ENCODE measurements around the gene GAGE13.
"Not testable (repeated sequence)": the region's sequence is repeated elsewhere in the genome, so short reads cannot be mapped to it uniquely, and the experiment has no call there.

GAGE13 gene

DNA sequence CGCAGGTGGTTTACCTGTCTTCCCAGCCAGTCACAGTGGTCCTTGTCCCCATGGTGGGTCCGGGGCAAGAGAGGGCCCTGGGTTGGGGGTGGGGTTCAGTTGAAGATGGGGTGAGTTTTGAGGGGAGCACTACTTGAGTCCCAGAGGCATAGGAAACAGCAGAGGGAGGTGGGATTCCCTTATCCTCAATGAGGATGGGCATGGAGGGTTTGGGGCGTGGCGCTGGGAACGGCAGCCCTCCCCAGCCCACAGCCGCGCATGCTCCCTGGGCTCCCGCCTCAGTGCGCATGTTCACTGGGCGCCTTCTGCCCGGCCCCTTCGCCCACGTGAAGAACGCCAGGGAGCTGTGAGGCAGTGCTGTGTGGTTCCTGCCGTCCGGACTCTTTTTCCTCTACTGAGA, at the start of gene GAGE13:
Gene GAGE13, plus strand, starts transcription at position 301 of the 400 bp plus-strand sequence. CDS start 1,156 bp downstream, outside the sequence.
- not testable (repeated sequence) for H2AFZ ChIP-seq (ENCODE audit: low read length, unreplicated experiment); H3K4me1 ChIP-seq (ENCODE audit: control insufficient read depth, insufficient read depth, low read length, unreplicated experiment); H3K79me2 ChIP-seq (ENCODE audit: control insufficient read depth, insufficient read depth, low read length, unreplicated experiment); H3K4me3 ChIP-seq (ENCODE audit: low read depth, low read length); H3K27me3 ChIP-seq (ENCODE audit: insufficient read depth, low read length); H3K27ac ChIP-seq (ENCODE audit: low read depth, low read length); H3K36me3 ChIP-seq (ENCODE audit: insufficient read depth, low read length)

DNA sequence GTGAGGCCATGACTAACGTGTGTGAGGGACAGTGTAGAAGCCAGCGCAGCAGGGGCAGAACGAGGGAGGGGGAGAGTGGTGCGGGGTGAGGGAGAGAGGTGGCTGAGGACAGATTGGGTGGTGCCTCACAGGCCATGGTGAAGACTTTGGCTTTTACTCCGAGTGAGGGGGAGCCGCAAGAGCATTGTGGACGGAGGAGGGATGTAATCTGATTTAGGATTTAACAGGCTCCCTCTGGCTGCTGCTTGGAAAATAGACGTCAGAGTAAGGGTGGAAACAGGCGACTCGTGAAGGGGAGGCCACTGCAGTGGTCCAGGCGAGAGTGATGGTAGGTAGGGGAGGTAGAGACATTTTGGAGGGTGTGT, 48.8 kb upstream of the GAGE13 start:
- Histone ChIP-seq H3K4me1 (ENCODE audit: control insufficient read depth, insufficient read depth, low read length, unreplicated experiment) (no peaks in the 10 kb centered on the region), H2AFZ (ENCODE audit: low read length, unreplicated experiment) (no peak overlapping the region), H3K27ac (ENCODE audit: low read depth, low read length) (no peak overlapping the region), H3K79me2 (ENCODE audit: control insufficient read depth, insufficient read depth, low read length, unreplicated experiment) (no peaks in the 10 kb centered on the region), H3K4me3 (ENCODE audit: low read depth, low read length) (0 out of 2 replicates have a peak overlapping the region, but pooled peaks have one; percentile 40), H3K27me3 (ENCODE audit: insufficient read depth, low read length) (no peaks in the 10 kb centered on the region), H3K36me3 (ENCODE audit: insufficient read depth, low read length) (no peaks in the 10 kb centered on the region)

GRCh38 chrX:49284212-49284611, 47.2 kb upstream of the GAGE13 start:
- Histone ChIP-seq H3K36me3 (ENCODE audit: insufficient read depth, low read length) (no peaks in the 10 kb centered on the region), H2AFZ (ENCODE audit: low read length, unreplicated experiment) (no peak overlapping the region), H3K79me2 (ENCODE audit: control insufficient read depth, insufficient read depth, low read length, unreplicated experiment) (no peaks in the 10 kb centered on the region), H3K27ac (ENCODE audit: low read depth, low read length) (no peak overlapping the region), H3K27me3 (ENCODE audit: insufficient read depth, low read length) (no peaks in the 10 kb centered on the region), H3K4me1 (ENCODE audit: control insufficient read depth, insufficient read depth, low read length, unreplicated experiment) (no peaks in the 10 kb centered on the region), H3K4me3 (ENCODE audit: low read depth, low read length) (no peak overlapping the region)

- Histone ChIP-seq H3K4me3 (ENCODE audit: low read depth, low read length) (no peak overlapping the region), H2AFZ (ENCODE audit: low read length, unreplicated experiment) (no peak overlapping the region), H3K27ac (ENCODE audit: low read depth, low read length) (no peak overlapping the region), H3K36me3 (ENCODE audit: insufficient read depth, low read length) (no peaks in the 10 kb centered on the region), H3K4me1 (ENCODE audit: control insufficient read depth, insufficient read depth, low read length, unreplicated experiment) (no peaks in the 10 kb centered on the region), H3K27me3 (ENCODE audit: insufficient read depth, low read length) (no peaks in the 10 kb centered on the region), H3K79me2 (ENCODE audit: control insufficient read depth, insufficient read depth, low read length, unreplicated experiment) (no peaks in the 10 kb centered on the region)
Observed at GRCh38 chrX:49286136-49286535, 45.2 kb upstream of the GAGE13 start.

- no peak overlapping the region for H3K4me3 ChIP-seq (ENCODE audit: low read depth, low read length)
- H3K27me3 ChIP-seq (ENCODE audit: insufficient read depth, low read length) = no peaks in the 10 kb centered on the region
- H3K36me3 ChIP-seq (ENCODE audit: insufficient read depth, low read length) = no peaks in the 10 kb centered on the region
- H3K4me1 ChIP-seq (ENCODE audit: control insufficient read depth, insufficient read depth, low read length, unreplicated experiment) = no peaks in the 10 kb centered on the region
- no peak overlapping the region for H2AFZ ChIP-seq (ENCODE audit: low read length, unreplicated experiment)
- no peak overlapping the region for H3K27ac ChIP-seq (ENCODE audit: low read depth, low read length)
- H3K79me2 ChIP-seq (ENCODE audit: control insufficient read depth, insufficient read depth, low read length, unreplicated experiment) = no peaks in the 10 kb centered on the region
Observed at GRCh38 chrX:49286581-49286980, 44.8 kb upstream of the GAGE13 start.

- Histone ChIP-seq H3K4me1 (ENCODE audit: control insufficient read depth, insufficient read depth, low read length, unreplicated experiment) (no peaks in the 10 kb centered on the region), H3K27ac (ENCODE audit: low read depth, low read length) (no peak overlapping the region)
Observed at GRCh38 chrX:49287665-49288064, 43.7 kb upstream of the GAGE13 start.

DNA sequence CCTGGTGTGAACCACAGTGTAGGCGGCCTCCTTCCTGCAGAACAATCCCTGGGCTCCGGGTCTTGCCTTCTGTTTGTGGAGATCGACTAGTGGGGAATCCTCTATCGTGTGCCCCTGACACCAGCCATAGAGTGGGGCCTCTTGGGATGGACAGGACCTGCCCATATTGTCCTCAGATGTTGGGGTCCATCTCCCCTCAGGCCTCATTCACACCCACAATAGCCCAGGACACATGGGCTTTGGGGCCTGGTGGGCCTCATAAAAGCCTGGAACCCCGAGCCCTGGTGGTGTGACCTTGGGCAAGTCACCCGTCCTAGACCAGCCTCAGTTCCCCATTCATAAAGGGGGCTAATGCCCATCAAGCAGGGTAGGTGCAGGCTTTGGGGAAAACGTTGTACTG, 41.2 kb upstream of the GAGE13 start:
- no peak overlapping the region for H2AFZ ChIP-seq (ENCODE audit: low read length, unreplicated experiment)
- no peaks in the 10 kb centered on the region for H3K79me2 ChIP-seq (ENCODE audit: control insufficient read depth, insufficient read depth, low read length, unreplicated experiment)
- no peaks in the 10 kb centered on the region for H3K36me3 ChIP-seq (ENCODE audit: insufficient read depth, low read length)
- no peak overlapping the region for H3K4me3 ChIP-seq (ENCODE audit: low read depth, low read length)
- no peak overlapping the region for H3K27ac ChIP-seq (ENCODE audit: low read depth, low read length)
- H3K4me1 ChIP-seq (ENCODE audit: control insufficient read depth, insufficient read depth, low read length, unreplicated experiment) = no peaks in the 10 kb centered on the region
- H3K27me3 ChIP-seq (ENCODE audit: insufficient read depth, low read length) = no peaks in the 10 kb centered on the region

More at GRCh38 chrX:49287665-49288064, 43.7 kb upstream of the GAGE13 start:
- Histone ChIP-seq H3K36me3 (ENCODE audit: insufficient read depth, low read length) (no peaks in the 10 kb centered on the region), H2AFZ (ENCODE audit: low read length, unreplicated experiment) (no peak overlapping the region), H3K27me3 (ENCODE audit: insufficient read depth, low read length) (no peaks in the 10 kb centered on the region), H3K79me2 (ENCODE audit: control insufficient read depth, insufficient read depth, low read length, unreplicated experiment) (no peaks in the 10 kb centered on the region), H3K4me3 (ENCODE audit: low read depth, low read length) (no peak overlapping the region)

GRCh38 chrX:49291615-49292337, 39.6 kb upstream of the GAGE13 start:
- Histone ChIP-seq H3K79me2 (ENCODE audit: control insufficient read depth, insufficient read depth, low read length, unreplicated experiment) (no peaks in the 10 kb centered on the region), H3K27ac (ENCODE audit: low read depth, low read length) (no peak overlapping the region), H3K27me3 (ENCODE audit: insufficient read depth, low read length) (no peaks in the 10 kb centered on the region), H3K36me3 (ENCODE audit: insufficient read depth, low read length) (no peaks in the 10 kb centered on the region), H3K4me1 (ENCODE audit: control insufficient read depth, insufficient read depth, low read length, unreplicated experiment) (no peaks in the 10 kb centered on the region), H2AFZ (ENCODE audit: low read length, unreplicated experiment) (no peak overlapping the region), H3K4me3 (ENCODE audit: low read depth, low read length) (no peak overlapping the region)

DNA sequence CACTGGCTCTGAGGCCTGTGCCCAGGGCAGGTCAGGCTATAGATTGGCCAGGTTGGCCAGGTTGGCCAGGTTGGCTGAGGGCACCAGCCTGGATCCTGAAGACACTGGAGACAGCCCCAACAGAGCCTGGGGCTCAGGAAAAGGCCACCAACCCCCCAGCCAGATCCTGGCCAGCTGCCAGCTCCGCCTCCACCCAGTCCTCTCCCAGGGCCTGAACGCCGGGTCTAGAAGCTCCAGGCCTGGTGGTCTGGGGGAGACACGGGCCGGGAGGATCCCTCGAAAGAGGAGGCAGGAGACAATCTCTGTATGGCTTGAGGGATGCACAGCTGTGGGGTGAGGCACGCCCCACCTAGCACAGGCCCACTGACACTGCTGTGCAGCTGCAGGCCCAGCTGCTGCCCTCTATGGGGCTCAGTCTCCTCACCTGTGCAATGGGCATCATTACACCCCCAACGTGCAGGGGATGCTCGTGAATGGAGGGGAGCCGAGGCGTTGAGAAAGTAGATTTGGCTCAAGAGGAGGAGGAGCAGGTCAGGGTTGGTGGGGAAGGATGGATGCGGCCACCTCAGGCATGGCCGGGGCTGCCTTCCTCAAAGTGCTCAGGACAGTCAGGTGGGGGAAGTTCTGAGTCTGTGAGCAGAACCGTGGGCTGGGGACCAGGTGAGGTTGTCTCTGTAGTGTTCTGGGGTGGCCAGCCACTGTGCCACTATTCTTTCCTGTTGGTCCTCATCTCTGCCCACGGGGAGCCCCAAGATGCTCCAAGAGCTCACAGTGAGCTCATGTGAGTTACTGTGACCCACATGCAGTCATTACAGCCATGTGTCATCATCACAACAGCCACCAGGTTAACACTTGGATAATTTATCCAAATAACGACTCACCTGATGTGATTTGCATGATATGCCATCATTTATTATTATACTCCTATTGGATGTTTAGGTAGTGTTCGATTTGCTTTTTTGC, 38.7 kb upstream of the GAGE13 start:
- no peaks in the 10 kb centered on the region for H3K79me2 ChIP-seq (ENCODE audit: control insufficient read depth, insufficient read depth, low read length, unreplicated experiment)
- H3K27me3 ChIP-seq (ENCODE audit: insufficient read depth, low read length) = no peaks in the 10 kb centered on the region
- H3K27ac ChIP-seq (ENCODE audit: low read depth, low read length) = no peak overlapping the region
- H2AFZ ChIP-seq (ENCODE audit: low read length, unreplicated experiment) = no peak overlapping the region
- H3K4me3 ChIP-seq (ENCODE audit: low read depth, low read length) = no peak overlapping the region
- H3K36me3 ChIP-seq (ENCODE audit: insufficient read depth, low read length) = no peaks in the 10 kb centered on the region
- H3K4me1 ChIP-seq (ENCODE audit: control insufficient read depth, insufficient read depth, low read length, unreplicated experiment) = no peaks in the 10 kb centered on the region

GRCh38 chrX:49299293-49299692, 32.1 kb upstream of the GAGE13 start:
- H3K27ac ChIP-seq (ENCODE audit: low read depth, low read length); H3K4me1 ChIP-seq (ENCODE audit: control insufficient read depth, insufficient read depth, low read length, unreplicated experiment); H3K79me2 ChIP-seq (ENCODE audit: control insufficient read depth, insufficient read depth, low read length, unreplicated experiment); H3K4me3 ChIP-seq (ENCODE audit: low read depth, low read length); H3K36me3 ChIP-seq (ENCODE audit: insufficient read depth, low read length); H3K27me3 ChIP-seq (ENCODE audit: insufficient read depth, low read length); H2AFZ ChIP-seq (ENCODE audit: low read length, unreplicated experiment): not testable (repeated sequence)

DNA sequence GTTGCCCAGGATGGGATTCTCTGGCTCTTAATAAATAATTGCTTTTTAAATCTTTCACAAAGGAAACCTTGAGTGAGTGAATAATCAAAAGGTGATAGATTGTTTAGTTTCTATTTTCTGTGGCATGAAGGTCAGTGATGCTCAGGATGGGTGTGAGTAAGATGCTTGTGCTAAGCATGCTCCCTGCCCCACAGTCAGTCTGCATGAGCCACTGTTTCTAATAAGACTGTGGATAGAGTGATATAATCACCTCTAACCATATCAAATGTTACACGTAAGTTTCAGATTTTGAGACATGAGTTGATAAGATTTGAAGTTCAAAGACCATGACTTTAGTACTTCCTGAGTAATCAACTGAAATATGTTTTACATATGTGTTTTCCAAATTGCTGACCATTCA, 30.7 kb upstream of the GAGE13 start:
- H3K4me3 ChIP-seq (ENCODE audit: low read depth, low read length) = no peak overlapping the region
- H3K79me2 ChIP-seq (ENCODE audit: control insufficient read depth, insufficient read depth, low read length, unreplicated experiment) = no peaks in the 10 kb centered on the region
- H3K27me3 ChIP-seq (ENCODE audit: insufficient read depth, low read length) = no peaks in the 10 kb centered on the region

More for the DNA sequence above, 30.7 kb upstream of the GAGE13 start:
- H3K4me1 ChIP-seq (ENCODE audit: control insufficient read depth, insufficient read depth, low read length, unreplicated experiment) = no peaks in the 10 kb centered on the region
- no peak overlapping the region for H2AFZ ChIP-seq (ENCODE audit: low read length, unreplicated experiment)
- no peaks in the 10 kb centered on the region for H3K36me3 ChIP-seq (ENCODE audit: insufficient read depth, low read length)
- H3K27ac ChIP-seq (ENCODE audit: low read depth, low read length) = no peak overlapping the region
